HepG2 (cell line): Measurements from ENCODE around the gene SLC1A4. TPM values are rescaled to one million over a fixed set of nuclear protein-coding genes. Genes with fewer than 3 reads are reported as not detected.

Experiments used
- BHLHE40 ChIP-seq: IDR thresholded peaks from 2 replicates; pipeline ENCODE4 v1.6.1; 2011; ENCODE audit warnings: low read length, improper control_type of control experiment
- FLYWCH1 ChIP-seq: sonication (generic); formaldehyde crosslinking; IDR thresholded peaks from 2 replicates; pipeline ENCODE4 v1.8.1; 2023; ENCODE audit warnings: mild to moderate bottlenecking, missing genetic modification reagents
- FOSL1 ChIP-seq: sonication (generic); formaldehyde crosslinking; IDR thresholded peaks from 2 replicates; pipeline ENCODE4 v1.9.0; 2021; ENCODE audit warnings: missing genetic modification reagents, borderline replicate concordance
- HNF4G ChIP-seq, 2 experiments: sonication (generic) in 1 of 2; formaldehyde crosslinking in 1 of 2; IDR thresholded peaks; 2 replicates each; pipeline versions ENCODE4 v1.4.0 to v1.6.1; 2011 to 2020; ENCODE audit warnings: borderline replicate concordance in 2 of 2, low read depth in 2 of 2, mild to moderate bottlenecking in 2 of 2, low read length in 1 of 2, missing genetic modification reagents in 1 of 2, moderate library complexity in 1 of 2
- KAT8 ChIP-seq: IDR thresholded peaks from 2 replicates; pipeline ENCODE4 v1.6.1; 2016; ENCODE audit warnings: missing genetic modification reagents, missing compliant biosample characterization
- RFX3 ChIP-seq: IDR thresholded peaks from 2 replicates; pipeline ENCODE4 v1.6.1; 2016; ENCODE audit warnings: missing biosample characterization, missing genetic modification reagents
- SOX5 ChIP-seq: IDR thresholded peaks from 2 replicates; pipeline ENCODE4 v1.6.1; 2016; ENCODE audit warnings: borderline replicate concordance
- ZNF160 ChIP-seq: sonication (generic); formaldehyde crosslinking; IDR thresholded peaks from 2 replicates; pipeline ENCODE4 v1.8.0; 2022; ENCODE audit warnings: mild to moderate bottlenecking, inconsistent platforms, missing genetic modification reagents
- polyA plus RNA-seq, 8 experiments: library from polyadenylated mRNA; depleted of rRNA in 3 of 8; stranded (reverse) in 7 of 8; unstranded in 1 of 8; fragments of >200 nt; fragmentation: Illumina TruSeq in 4 of 8; extraction: Trizol in 4 of 8; gene quantifications; 2 replicates each; pipeline versions ENCODE4 v1.2.1 to v1.2.3, GENCODE V29; 2011 to 2016; ENCODE audit warnings: low read depth in 4 of 8, missing spikeins in 1 of 8, mixed read lengths in 1 of 8; ENCODE audit not compliant: insufficient read depth in 1 of 8
- total RNA-seq, 5 experiments: library from RNA; depleted of rRNA; stranded (reverse); fragments of >200 nt; fragmentation: Illumina TruSeq; extraction: Trizol; gene quantifications; 2 replicates each; pipeline ENCODE4 v1.2.3, GENCODE V29; 2016; ENCODE audit warnings: low read depth in 1 of 5
- TF ChIP-seq, protein P1 (sequence below): sonication (generic); formaldehyde crosslinking; conservative IDR thresholded peaks from 2 replicates; pipeline ENCODE4 v1.8.0; 2022; ENCODE audit warnings: mild to moderate bottlenecking, moderate library complexity, missing genetic modification reagents
- TF ChIP-seq, protein P2 (sequence below): sonication (generic); formaldehyde crosslinking; IDR thresholded peaks from 2 replicates; pipeline ENCODE4 v1.4.0; 2020; ENCODE audit warnings: missing genetic modification reagents
- TF ChIP-seq, protein P3 (sequence below): IDR thresholded peaks from 2 replicates; pipeline ENCODE4 v1.6.1; 2012; ENCODE audit warnings: low read depth, low read length, improper control_type of control experiment
- TF ChIP-seq, protein P4 (sequence below): sonication (generic); formaldehyde crosslinking; IDR thresholded peaks from 2 replicates; pipeline ENCODE4 v1.5.0; 2020; ENCODE audit warnings: mild to moderate bottlenecking, missing genetic modification reagents

SLC1A4 gene
- total and polyA plus RNA-seq, 2 of the 13 experiments (the other 11 are each of a cell fraction or from before 2014, with no cell fraction given) = 21.0 to 39.6 TPM

DNA sequence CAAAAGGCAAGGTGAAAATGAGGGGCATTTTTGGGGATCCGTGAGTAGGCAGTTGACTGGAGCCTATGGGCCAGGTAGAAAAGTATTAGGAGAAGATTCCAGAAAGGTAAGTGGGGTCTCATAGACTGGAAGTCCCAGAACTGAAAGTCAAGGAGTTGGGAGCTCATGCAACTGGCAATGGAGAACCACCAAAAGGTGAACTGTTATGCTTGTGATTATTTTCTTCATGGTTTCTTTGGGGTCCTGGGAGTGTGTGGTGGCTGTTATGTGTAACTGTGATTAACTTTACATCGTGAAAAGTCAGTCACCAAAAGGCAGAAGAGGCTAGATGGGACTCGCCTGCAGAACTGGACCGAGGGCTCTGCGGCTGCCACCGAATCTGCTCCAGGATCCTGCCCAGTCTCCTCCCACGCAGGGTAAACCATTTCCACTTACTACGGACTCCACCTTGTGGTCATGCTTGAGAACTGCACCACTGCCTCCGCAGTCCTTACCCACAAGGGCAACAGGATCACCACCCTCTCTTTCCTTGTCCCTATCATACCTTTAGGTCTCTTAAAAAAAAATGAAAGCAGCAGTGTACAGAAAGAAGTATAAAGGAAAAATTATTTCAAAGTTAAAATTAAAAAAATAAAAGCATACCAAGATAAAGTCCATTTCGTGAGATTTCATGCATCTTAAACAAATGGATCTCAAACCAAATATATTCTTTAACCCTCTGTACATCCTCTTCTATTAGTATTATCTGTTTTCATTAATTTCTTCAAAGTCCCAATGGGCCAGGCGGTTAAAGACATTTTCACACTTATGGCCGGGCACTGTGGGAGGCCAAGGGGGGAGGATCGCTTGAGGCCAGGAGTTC lies 51.4 kb downstream of the SLC1A4 start (continued):
- TF ChIP-seq, protein P1, sequence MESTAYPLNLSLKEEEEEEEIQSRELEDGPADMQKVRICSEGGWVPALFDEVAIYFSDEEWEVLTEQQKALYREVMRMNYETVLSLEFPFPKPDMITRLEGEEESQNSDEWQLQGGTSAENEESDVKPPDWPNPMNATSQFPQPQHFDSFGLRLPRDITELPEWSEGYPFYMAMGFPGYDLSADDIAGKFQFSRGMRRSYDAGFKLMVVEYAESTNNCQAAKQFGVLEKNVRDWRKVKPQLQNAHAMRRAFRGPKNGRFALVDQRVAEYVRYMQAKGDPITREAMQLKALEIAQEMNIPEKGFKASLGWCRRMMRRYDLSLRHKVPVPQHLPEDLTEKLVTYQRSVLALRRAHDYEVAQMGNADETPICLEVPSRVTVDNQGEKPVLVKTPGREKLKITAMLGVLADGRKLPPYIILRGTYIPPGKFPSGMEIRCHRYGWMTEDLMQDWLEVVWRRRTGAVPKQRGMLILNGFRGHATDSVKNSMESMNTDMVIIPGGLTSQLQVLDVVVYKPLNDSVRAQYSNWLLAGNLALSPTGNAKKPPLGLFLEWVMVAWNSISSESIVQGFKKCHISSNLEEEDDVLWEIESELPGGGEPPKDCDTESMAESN (CRISPR knock-in tag) = peak; percentile 55; the same call in 1 of the 2 replicates
- TF ChIP-seq FOSL1 (CRISPR knock-in tag) = no peak
- TF ChIP-seq HNF4G (IDR thresholded peaks at IDR 0.05; ENCODE audit: borderline replicate concordance, low read depth, low read length) = no peak
- TF ChIP-seq HNF4G (CRISPR knock-in tag; IDR thresholded peaks at IDR 0.05; ENCODE audit: borderline replicate concordance, low read depth) = no peak
- TF ChIP-seq, protein P2, sequence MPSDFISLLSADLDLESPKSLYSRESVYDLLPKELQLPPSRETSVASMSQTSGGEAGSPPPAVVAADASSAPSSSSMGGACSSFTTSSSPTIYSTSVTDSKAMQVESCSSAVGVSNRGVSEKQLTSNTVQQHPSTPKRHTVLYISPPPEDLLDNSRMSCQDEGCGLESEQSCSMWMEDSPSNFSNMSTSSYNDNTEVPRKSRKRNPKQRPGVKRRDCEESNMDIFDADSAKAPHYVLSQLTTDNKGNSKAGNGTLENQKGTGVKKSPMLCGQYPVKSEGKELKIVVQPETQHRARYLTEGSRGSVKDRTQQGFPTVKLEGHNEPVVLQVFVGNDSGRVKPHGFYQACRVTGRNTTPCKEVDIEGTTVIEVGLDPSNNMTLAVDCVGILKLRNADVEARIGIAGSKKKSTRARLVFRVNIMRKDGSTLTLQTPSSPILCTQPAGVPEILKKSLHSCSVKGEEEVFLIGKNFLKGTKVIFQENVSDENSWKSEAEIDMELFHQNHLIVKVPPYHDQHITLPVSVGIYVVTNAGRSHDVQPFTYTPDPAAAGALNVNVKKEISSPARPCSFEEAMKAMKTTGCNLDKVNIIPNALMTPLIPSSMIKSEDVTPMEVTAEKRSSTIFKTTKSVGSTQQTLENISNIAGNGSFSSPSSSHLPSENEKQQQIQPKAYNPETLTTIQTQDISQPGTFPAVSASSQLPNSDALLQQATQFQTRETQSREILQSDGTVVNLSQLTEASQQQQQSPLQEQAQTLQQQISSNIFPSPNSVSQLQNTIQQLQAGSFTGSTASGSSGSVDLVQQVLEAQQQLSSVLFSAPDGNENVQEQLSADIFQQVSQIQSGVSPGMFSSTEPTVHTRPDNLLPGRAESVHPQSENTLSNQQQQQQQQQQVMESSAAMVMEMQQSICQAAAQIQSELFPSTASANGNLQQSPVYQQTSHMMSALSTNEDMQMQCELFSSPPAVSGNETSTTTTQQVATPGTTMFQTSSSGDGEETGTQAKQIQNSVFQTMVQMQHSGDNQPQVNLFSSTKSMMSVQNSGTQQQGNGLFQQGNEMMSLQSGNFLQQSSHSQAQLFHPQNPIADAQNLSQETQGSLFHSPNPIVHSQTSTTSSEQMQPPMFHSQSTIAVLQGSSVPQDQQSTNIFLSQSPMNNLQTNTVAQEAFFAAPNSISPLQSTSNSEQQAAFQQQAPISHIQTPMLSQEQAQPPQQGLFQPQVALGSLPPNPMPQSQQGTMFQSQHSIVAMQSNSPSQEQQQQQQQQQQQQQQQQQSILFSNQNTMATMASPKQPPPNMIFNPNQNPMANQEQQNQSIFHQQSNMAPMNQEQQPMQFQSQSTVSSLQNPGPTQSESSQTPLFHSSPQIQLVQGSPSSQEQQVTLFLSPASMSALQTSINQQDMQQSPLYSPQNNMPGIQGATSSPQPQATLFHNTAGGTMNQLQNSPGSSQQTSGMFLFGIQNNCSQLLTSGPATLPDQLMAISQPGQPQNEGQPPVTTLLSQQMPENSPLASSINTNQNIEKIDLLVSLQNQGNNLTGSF = no peak
- TF ChIP-seq, protein P3, sequence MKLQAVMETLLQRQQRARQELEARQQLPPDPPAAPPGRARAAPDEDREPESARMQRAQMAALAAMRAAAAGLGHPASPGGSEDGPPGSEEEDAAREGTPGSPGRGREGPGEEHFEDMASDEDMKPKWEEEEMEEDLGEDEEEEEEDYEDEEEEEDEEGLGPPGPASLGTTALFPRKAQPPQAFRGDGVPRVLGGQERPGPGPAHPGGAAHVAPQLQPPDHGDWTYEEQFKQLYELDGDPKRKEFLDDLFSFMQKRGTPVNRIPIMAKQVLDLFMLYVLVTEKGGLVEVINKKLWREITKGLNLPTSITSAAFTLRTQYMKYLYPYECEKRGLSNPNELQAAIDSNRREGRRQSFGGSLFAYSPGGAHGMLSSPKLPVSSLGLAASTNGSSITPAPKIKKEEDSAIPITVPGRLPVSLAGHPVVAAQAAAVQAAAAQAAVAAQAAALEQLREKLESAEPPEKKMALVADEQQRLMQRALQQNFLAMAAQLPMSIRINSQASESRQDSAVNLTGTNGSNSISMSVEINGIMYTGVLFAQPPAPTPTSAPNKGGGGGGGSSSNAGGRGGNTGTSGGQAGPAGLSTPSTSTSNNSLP = no peak
- TF ChIP-seq, protein P4, sequence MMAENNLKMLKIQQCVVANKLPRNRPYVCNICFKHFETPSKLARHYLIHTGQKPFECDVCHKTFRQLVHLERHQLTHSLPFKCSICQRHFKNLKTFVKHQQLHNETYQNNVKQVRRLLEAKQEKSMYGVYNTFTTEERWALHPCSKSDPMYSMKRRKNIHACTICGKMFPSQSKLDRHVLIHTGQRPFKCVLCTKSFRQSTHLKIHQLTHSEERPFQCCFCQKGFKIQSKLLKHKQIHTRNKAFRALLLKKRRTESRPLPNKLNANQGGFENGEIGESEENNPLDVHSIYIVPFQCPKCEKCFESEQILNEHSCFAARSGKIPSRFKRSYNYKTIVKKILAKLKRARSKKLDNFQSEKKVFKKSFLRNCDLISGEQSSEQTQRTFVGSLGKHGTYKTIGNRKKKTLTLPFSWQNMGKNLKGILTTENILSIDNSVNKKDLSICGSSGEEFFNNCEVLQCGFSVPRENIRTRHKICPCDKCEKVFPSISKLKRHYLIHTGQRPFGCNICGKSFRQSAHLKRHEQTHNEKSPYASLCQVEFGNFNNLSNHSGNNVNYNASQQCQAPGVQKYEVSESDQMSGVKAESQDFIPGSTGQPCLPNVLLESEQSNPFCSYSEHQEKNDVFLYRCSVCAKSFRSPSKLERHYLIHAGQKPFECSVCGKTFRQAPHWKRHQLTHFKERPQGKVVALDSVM (CRISPR knock-in tag) = peak; percentile 39; the same call in 1 of the 2 replicates
- TF ChIP-seq SOX5 (CRISPR knock-in tag) = peak; percentile 51
- TF ChIP-seq KAT8 = peak; percentile 67; the same call in 1 of the 2 replicates
- no peak for TF ChIP-seq RFX3 (CRISPR knock-in tag)
- no peak for TF ChIP-seq BHLHE40
- no peak for TF ChIP-seq ZNF160
- no peak for TF ChIP-seq FLYWCH1
